GM21381 (cell line): ENCODE results near the gene TBC1D28.
"Not testable (repeated sequence)": the region's sequence is repeated elsewhere in the genome, so short reads cannot be mapped to it uniquely, and the experiment has no call there.

Experiments
- ATAC-seq: cut with Tn5 transposase; IDR thresholded peaks from one replicate; pipeline ENCODE4 v1.9.1; 2021; ENCODE audit warnings: mild to moderate bottlenecking, moderate library complexity; ENCODE audit not compliant: unreplicated experiment

The TBC1D28 gene

GRCh38 chr17:18617613-18618012 is 26.6 kb downstream of the TBC1D28 start:
- not testable (repeated sequence) for ATAC-seq

DNA sequence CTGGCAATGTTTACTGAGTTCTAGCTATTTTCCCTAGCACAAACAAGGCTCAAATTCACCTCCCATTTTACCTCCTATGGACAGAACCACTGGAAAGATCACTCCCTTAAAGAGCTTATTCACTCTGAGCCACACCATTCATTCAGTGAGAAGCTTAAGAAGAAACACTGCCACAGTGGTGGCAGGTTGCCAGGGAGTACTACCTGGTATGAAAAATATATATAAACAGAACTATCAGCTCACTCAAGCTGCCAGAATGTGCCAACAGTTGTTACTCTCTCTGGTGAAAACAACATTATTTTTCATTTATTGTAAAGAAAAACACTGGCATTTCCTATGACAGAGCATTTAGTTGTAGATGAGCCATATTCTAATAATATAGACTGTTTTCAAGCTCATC is 31.2 kb downstream of the TBC1D28 start:
- ATAC-seq = not testable (repeated sequence)

DNA sequence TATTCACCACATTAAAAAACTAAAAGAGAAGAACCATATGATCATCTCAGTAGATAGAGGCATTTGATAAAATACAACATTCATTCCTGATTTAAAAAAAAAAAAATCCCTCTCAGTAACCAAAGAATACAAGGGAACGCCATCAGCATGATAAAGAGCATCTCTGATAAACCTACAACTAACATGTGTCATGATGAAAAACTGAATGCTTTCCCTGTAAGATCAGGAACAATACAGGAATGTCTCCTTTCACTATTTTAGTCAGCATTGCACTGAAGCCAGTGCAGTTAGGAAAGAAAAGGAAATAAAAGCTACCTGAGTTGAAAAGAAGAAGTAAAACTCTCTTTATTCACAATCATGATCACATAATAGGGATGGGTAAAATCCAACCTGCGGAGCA is 51.1 kb downstream of the TBC1D28 start:
- not testable (repeated sequence) for ATAC-seq
